Stimulated activated CD8-positive, alpha-beta memory T cell treated with anti-CD3 and anti-CD28 coated beads, Interleukin-15, amount 100 ng/mL, for 24 hours (primary cell): ENCODE measurements around the gene ARHGEF28.

Source experiments
- DNase-seq: peaks from one replicate; pipeline ENCODE4 v3.0.0-alpha.2; 2020; ENCODE audit warnings: low read depth

The ARHGEF28 gene

GRCh38 chr5:73735032-73735734 lies 109.2 kb downstream of the ARHGEF28 start:
- no peak for DNase-seq

DNA sequence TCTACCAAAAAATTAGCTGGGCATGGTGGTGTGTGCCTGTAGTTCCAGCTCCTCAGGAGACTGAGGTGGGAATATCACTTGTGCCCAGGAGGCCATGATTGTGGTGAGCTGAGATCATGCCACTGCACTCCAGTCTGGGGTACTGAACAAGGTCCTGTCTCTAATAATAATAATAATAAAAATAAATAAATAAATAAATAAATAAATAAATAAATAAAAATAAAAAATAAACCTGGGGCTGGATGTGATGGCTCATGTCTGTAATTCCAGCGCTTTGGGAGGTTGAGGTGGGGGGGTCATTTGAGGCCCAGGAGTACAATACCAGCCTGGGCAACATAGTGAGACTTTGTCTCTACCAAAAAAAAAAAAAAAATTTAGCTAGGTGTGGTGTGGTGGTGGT lies 113.7 kb downstream of the ARHGEF28 start:
- no peak for DNase-seq

DNA sequence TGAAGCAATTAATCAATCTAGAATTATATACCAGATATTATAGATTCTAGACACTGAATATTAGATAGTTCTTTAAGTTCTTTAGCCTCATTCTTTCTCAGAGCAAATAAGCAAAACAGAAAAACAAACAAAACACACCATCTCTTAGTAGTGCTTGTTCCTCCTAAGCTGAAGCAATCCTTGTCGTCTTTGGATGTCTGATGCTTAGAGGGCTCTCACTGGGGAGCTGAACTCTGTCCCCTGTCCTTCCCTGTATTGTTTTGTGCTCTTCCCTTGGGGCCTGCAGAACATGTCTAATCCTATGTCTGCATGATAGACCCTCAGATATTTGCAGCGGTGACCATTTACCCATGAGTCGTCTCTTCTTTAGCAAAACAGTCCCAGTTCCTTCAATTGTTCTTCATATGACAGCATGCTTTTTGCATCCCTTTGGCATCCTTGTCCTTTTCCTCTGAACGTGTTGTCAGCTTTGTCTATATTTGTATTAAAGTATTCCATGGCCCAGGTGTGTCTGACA lies 114.3 kb downstream of the ARHGEF28 start:
- no peak for DNase-seq

DNA sequence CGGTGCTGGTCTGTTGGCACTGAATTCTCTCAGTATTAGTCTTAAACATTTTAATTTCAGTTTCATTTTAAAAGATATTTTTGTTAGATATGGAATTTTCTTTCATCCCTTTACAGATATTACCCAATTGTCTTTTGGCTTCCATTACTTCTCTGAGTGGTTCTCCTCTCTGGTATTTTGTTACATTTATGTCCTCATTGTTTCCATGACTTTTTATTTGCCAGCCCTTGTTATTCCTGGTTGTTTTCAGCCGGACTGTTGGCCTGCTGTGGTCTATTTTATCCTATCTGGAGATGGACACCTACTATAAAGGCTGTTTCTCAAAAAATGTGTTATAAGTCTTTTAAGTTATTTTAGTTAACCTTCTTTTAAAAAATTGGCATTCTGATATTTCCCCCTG lies 117.2 kb downstream of the ARHGEF28 start:
- DNase-seq = no peak

- DNase-seq = no peak
Measured at GRCh38 chr5:73745836-73746235, 119.8 kb downstream of the ARHGEF28 start.

DNA sequence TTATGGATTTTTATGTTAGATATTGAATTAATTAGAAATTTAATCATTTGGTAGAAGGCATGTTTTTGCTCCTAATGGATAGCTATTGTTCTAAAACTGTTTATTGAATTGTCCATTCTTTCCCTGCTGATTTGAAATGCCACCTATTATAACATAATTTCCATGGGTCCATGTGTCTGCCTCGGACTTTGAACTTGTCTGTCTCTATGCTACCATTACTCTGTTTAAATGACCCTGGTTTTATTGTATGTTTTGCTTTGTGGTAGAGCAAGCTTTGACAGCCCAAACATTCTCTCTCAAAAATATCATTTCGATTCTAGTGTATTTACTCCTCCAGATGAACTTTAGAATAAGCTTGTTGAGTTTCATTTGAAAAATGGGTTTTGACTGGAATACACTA lies 120.6 kb downstream of the ARHGEF28 start:
- no peak for DNase-seq

DNA sequence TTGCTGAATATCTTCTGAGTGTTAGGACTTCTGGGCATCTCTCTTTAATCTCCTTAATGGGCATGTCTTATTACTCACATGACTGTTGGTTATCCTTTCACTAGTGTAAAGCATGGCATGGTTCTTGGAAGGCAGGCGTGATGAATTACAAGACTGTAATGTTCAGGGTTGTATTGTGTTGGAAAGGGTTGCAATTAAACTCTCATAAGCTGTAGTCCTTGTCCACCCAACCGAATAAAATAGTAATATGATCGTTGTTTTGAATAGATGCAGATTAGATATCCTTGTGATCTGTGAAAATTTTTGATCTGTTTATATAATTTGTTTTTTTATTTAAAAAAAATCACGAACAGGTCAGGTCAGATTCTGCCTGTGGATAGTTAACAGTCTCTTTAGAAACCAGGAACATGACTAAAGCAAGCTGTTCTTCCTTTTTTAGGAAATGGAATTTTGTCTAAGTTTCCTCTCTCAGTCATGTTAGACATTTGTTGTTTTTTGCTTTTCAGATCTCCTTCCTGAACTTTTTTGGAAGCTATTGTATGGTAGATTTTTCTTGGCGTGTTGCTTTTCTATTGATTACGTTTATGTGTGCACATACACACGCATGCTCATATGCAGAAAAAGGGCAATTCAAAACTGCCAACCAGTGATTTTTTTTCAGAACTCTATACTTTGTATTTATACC lies 121.8 kb downstream of the ARHGEF28 start:
- DNase-seq = no peak

GRCh38 chr5:73748510-73749400 lies 122.8 kb downstream of the ARHGEF28 start:
- DNase-seq = no peak

DNA sequence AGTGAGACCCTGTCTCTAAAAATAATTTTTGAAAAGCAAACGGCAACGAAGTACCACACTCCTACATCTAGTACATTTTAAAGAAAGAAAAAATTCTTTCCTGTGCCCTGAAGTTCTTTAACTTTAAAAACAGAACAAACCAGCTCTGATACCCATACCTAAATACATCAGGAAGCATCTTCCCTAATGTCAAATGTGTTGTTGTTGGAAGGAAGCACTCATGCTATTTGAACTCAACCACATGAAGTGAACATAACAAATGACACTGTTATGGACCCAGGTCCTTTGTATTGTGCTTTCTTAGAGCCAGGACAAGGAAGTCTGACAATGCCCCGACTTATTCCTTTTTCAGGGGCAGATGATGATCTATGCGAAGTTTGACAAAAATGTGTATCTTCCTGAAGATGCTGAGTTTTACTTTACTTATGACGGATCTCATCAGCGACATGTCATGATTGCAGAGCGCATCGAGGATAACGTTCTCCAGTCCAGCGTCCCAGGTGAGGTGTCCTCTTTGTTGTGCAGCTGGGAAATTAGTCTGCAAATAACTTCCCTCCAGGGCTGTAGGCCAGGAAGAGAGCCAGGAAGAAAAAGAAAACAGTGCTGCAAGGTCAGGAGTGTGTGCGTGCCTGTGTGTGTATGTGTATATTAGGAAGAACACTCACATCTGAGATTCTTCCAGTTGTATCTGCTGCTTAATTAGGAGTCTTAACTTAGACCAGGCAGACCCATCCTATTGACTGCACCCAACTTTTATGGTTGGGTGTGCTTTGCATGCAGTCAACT lies 123.7 kb downstream of the ARHGEF28 start:
- DNase-seq = no peak

- DNase-seq = no peak
Measured at GRCh38 chr5:73751254-73751914, 125.4 kb downstream of the ARHGEF28 start.

DNA sequence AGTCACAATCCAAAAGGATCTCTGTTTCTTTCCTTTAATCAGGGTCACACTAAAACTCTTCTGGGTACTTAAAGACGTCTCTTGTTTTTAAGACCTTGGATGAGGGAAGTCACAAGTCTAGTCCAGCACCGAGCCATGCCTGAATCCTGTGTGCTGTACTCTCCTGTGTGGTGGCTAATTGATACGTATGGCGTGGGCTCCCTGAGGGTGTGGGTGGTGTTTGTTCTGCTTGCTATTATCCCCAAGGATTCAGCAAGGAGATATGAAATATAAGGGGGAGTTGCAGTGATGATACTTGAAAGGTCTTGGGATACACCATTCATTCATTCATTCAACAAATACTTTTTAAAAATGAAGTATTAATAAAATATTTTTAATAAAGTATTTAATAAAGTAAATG lies 128.3 kb downstream of the ARHGEF28 start:
- no peak for DNase-seq

GRCh38 chr5:73757416-73757815 lies 131.4 kb downstream of the ARHGEF28 start:
- DNase-seq = no peak

DNA sequence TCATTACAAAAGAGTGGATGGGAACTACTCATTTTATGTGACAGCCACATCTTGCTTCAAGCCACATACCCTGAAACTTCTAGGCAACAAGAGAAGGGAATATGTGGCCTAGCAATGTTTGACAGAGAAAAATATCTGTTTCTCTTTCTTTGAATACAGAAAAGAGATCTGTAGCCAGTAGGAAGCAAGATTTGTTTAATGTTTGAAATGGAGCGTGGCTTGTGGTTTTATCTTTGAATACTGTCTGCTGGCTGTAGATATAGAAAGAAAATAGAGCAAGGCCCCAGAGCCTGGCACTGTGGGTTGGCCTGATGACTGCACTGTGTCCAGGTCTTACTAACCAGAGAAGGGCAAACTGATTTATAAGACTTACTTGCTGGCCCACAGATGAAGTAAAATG lies 133.8 kb downstream of the ARHGEF28 start:
- DNase-seq = no peak

- DNase-seq = no peak
Measured at GRCh38 chr5:73763300-73764032, 137.5 kb downstream of the ARHGEF28 start.

DNA sequence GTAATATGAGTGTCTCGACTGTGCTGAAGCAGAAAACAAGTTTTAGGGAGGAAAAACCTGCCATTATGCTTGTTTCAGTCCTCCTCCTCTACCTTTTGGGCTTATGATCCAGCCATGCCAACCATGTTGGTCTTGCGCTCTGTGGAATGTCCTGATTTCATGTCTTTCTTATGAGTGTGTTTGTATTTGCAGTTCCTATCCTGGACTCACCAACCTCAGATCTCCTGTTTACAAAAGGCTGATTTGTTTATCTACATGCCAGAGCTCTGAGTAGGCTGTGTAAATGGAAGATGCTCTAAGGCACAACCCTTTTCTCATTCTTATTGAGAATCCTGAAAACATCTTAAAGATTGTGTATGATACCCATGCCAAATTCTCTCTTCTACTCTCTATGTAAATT lies 138.6 kb downstream of the ARHGEF28 start:
- DNase-seq = no peak

DNA sequence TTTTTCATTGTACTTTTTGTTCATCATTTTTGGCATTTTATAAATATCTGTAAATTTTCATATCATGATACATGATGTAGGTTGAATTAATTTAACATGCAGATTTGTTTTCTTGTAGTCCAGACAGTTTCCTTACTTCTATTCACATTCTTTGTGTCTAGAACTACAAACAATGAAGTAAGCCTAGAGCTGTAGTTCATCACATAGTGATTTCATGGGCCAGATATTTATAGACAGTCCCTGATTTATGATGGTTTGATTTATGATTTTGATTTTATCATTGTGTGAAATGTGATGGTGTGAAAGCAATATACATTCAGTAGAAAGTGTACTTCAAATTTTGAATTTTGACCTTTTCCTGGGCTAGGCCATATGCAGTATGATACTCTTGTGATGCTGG lies 139.0 kb downstream of the ARHGEF28 start:
- no peak for DNase-seq

GRCh38 chr5:73766902-73767301 lies 140.9 kb downstream of the ARHGEF28 start:
- no peak for DNase-seq

GRCh38 chr5:73770172-73771025 lies 144.4 kb downstream of the ARHGEF28 start:
- DNase-seq = no peak

- no peak for DNase-seq
Measured at GRCh38 chr5:73774924-73775323, 148.9 kb downstream of the ARHGEF28 start.

GRCh38 chr5:73776405-73776804 lies 150.4 kb downstream of the ARHGEF28 start:
- DNase-seq = no peak
